Omental fat pad (tissue), 4 donors: ENCODE results near the gene CAPN3. TPM values are rescaled to one million over a fixed set of nuclear protein-coding genes. Genes with fewer than 3 reads are reported as not detected.

Experiments
- ATAC-seq: fragments of 150-250 bp; one replicate; pipeline ENCODE4 v1.9.1; 2016; ENCODE audit warnings: mild to moderate bottlenecking, moderate library complexity; ENCODE audit not compliant: low FRiP score
- DNase-seq: peaks from one replicate; pipeline ENCODE4 v3.0.0-alpha.2; 2019; ENCODE audit warnings: low spot score
- CTCF ChIP-seq, 3 donors: fragments of 450-650 bp; IDR thresholded peaks; one replicate each; pipeline ENCODE4 v1.5.1; 2016 to 2017; ENCODE audit warnings: antibody characterized with exemption in 3 of 3, mild to moderate bottlenecking in 3 of 3, moderate library complexity in 2 of 3
- total RNA-seq, 4 donors: library from RNA; depleted of rRNA; stranded (reverse); fragments of >200 nt; gene quantifications; one replicate each; pipeline ENCODE4 v1.1.0, GENCODE V29; 2016

Gene CAPN3
- total RNA-seq, 4 donors from 2014 or later, result 7.5 to 25.4 (median 10.4) TPM

- ATAC-seq, result no peak
- no peak for TF ChIP-seq CTCF (IDR thresholded peaks at IDR 0.05)
Observed at GRCh38 chr15:42364529-42364928, 5.2 kb downstream of the CAPN3 start.

GRCh38 chr15:42365921-42366550, 6.7 kb downstream of the CAPN3 start:
- no peak for DNase-seq
- ATAC-seq, result no peak
- TF ChIP-seq CTCF (IDR thresholded peaks at IDR 0.05), result no peak

More at GRCh38 chr15:42364529-42364928, 5.2 kb downstream of the CAPN3 start:
- DNase-seq, result no peak

GRCh38 chr15:42367041-42367440, 7.7 kb downstream of the CAPN3 start:
- TF ChIP-seq CTCF (IDR thresholded peaks at IDR 0.05), result no peak
- ATAC-seq, result peak; percentile 20
- DNase-seq, result no peak

- ATAC-seq (no peak), DNase-seq (no peak)
- no peak for TF ChIP-seq CTCF (IDR thresholded peaks at IDR 0.05)
Observed at GRCh38 chr15:42368096-42368495, 8.8 kb downstream of the CAPN3 start.

GRCh38 chr15:42371096-42371495, 11.8 kb downstream of the CAPN3 start:
- ATAC-seq (no peak), DNase-seq (no peak)
- no peak for TF ChIP-seq CTCF (IDR thresholded peaks at IDR 0.05)

GRCh38 chr15:42373274-42373673, 14.0 kb downstream of the CAPN3 start:
- ATAC-seq (no peak), DNase-seq (no peak)
- TF ChIP-seq CTCF (IDR thresholded peaks at IDR 0.05), result no peak

GRCh38 chr15:42373936-42374335, 14.6 kb downstream of the CAPN3 start:
- TF ChIP-seq CTCF (IDR thresholded peaks at IDR 0.05), result no peak
- ATAC-seq (no peak), DNase-seq (no peak)
